Spleen (tissue), 11 donors: ENCODE results near the gene GKN2. TPM values are rescaled to one million over a fixed set of nuclear protein-coding genes. Genes with fewer than 3 reads are reported as not detected.

ENCODE experiments used
- DNase-seq: peaks from one replicate; pipeline ENCODE4 v3.0.0-alpha.2; 2020
- H3K27ac ChIP-seq, 8 donors: fragments of 200-600 bp; sonication (generic) in 7 of 8; 1 replicate in 4 of 8; 2 replicates in 4 of 8; pipeline versions ENCODE4 v1.5.0 to v1.8.0; 2016 to 2021; ENCODE audit warnings: inconsistent platforms in 4 of 8, mild to moderate bottlenecking in 4 of 8, moderate library complexity in 1 of 8
- H3K27me3 ChIP-seq, 7 donors: fragments of 200-600 bp; sonication (generic) in 6 of 7; replicated peaks in 1 of 7; 1 replicate in 4 of 7; 2 replicates in 3 of 7; pipeline versions ENCODE4 v1.5.0 to v1.8.0; 2016 to 2021; ENCODE audit warnings: inconsistent platforms in 3 of 7, mild to moderate bottlenecking in 1 of 7
- H3K36me3 ChIP-seq, 6 donors: fragments of 200-600 bp; sonication (generic) in 5 of 6; 1 replicate in 4 of 6; 2 replicates in 2 of 6; pipeline versions ENCODE4 v1.5.0 to v1.8.0; 2016 to 2021; ENCODE audit warnings: inconsistent platforms in 2 of 6
- H3K4me1 ChIP-seq, 6 donors: fragments of 200-600 bp; sonication (generic) in 5 of 6; 1 replicate in 3 of 6; 2 replicates in 3 of 6; pipeline versions ENCODE4 v1.5.0 to v1.8.0; 2016 to 2021; ENCODE audit warnings: inconsistent platforms in 3 of 6
- H3K4me3 ChIP-seq, 8 donors: fragments of 200-600 bp; sonication (generic) in 7 of 8; 1 replicate in 4 of 8; 2 replicates in 4 of 8; pipeline versions ENCODE4 v1.5.0 to v1.8.0; 2016 to 2021; ENCODE audit warnings: inconsistent platforms in 4 of 8, mild to moderate bottlenecking in 4 of 8, moderate library complexity in 2 of 8
- H3K9me3 ChIP-seq, 8 donors: fragments of 200-600 bp; sonication (generic) in 7 of 8; 1 replicate in 4 of 8; 2 replicates in 4 of 8; pipeline versions ENCODE4 v1.5.0 to v1.8.0; 2016 to 2021; ENCODE audit warnings: inconsistent platforms in 4 of 8
- POLR2A ChIP-seq, 3 donors: fragments of 450-650 bp; IDR thresholded peaks; one replicate each; pipeline ENCODE4 v1.5.1; 2017; ENCODE audit warnings: antibody characterized with exemption in 3 of 3, mild to moderate bottlenecking in 1 of 3
- POLR2AphosphoS5 ChIP-seq, 3 donors: sonication (generic); formaldehyde crosslinking; IDR thresholded peaks; one replicate each; pipeline ENCODE4 v1.5.1; 2017; ENCODE audit warnings: antibody characterized with exemption in 3 of 3
- WGBS, 5 donors: extraction: QIAGEN DNeasy Blood & Tissue Kit in 3 of 5; methylation state at CpG; one replicate each; pipeline versions ENCODE4 v1.1.5 to v1.1.7; 2013 to 2018; 5-methylcytosine and 5-hydroxymethylcytosine counted together
- intact Hi-C: fragments of 100-400 bp; cut with DNase I; formaldehyde crosslinking; loops from one replicate; pipeline ENCODE4 v1.15.0; 2023; ENCODE audit warnings: low total_unique reads
- polyA plus RNA-seq, 3 donors: library from polyadenylated mRNA; stranded (reverse); fragments of 200-250 nt; gene quantifications; one replicate each; pipeline ENCODE4 v1.2.1, GENCODE V29; 2013
- total RNA-seq, 7 donors: library from RNA; depleted of rRNA in 3 of 7; stranded (reverse); fragments of >200 nt in 3 of 7; fragmentation: NEBNext Ultra II Directional in 4 of 7; extraction: Animal tissue kit (Norgen Biotek cat#: 25700) in 4 of 7; gene quantifications; one replicate each; pipeline versions ENCODE4 v1.1.0 to v1.2.1, GENCODE V29; 2016 to 2021
- TF ChIP-seq, protein P1 (sequence below), 11 experiments: fragments of 200-600 bp in 7 of 11; fragments of 450-650 bp in 4 of 11; sonication (generic) in 4 of 11; IDR thresholded peaks in 8 of 11; conservative IDR thresholded peaks in 3 of 11; 1 replicate in 7 of 11; 2 replicates in 4 of 11; pipeline versions ENCODE4 v1.4.0 to v1.8.0; 2016 to 2021; ENCODE audit warnings: antibody characterized with exemption in 11 of 11, inconsistent platforms in 4 of 11, mild to moderate bottlenecking in 1 of 11
- donor health status: healthy with polysubstance abuse.
- donor health status: DM: no; HTN: no; CAD: no; lungs with moderate emphysema.
- donor health status: DM: no; HTN: no; CAD: no.
- donor health status: Bipolar disorder and iron deficiency.
- donor health status: healthy.
- donor health status: DM: no; HTN: no; CAD: no.
- donor health status: DM: yes; HTN: yes; CAD: no.

The GKN2 gene
- total and polyA plus RNA-seq, 10 donors, result 0.12 to 0.26 TPM; not detected in 8

DNA sequence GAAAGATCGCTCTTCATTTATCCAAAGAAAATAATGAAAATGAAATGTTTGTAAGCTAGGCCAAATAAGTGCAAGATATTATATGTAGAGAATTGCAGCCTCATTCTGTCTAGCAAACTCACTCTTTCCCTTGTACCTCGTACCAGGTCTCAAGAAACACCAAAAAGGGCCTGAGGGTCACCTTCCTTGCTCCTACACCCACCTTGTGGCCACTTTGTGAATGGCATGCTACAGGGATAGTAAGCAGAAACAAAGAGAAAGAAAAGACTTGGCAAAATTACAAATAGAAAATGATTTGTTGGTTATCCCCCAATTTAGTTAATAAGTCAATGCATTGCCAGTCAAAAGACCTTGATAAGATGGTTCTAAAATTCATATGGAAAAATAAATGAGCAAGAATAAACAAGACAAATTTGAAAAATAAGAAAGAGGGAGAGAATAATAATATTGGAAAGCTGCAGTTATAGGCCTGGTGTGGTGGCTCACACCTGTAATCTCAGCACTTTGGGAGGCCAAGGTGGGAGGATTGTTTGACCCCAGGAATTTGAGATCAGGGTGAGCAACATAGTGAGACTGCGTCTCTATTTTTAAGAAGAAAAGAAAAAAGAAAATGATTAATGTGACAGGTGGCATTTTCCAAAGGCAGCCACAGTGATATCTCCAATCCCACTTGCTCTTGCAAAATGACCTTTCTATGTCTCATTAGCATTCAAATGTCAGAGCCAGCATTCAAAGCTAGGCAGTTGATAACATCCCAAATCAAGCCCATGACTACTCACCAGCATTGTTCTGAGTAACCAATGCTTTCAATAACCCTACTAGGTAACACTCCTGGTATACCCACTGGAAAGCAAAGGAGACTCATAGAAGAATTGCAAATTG lies 42.7 kb downstream of the GKN2 start:
- H3K9me3 ChIP-seq, result no peaks in the 10 kb centered on the region
- no peaks in the 10 kb centered on the region for H3K27me3 ChIP-seq
- no peak for TF ChIP-seq POLR2A (IDR thresholded peaks at IDR 0.05)
- TF ChIP-seq, protein P1, sequence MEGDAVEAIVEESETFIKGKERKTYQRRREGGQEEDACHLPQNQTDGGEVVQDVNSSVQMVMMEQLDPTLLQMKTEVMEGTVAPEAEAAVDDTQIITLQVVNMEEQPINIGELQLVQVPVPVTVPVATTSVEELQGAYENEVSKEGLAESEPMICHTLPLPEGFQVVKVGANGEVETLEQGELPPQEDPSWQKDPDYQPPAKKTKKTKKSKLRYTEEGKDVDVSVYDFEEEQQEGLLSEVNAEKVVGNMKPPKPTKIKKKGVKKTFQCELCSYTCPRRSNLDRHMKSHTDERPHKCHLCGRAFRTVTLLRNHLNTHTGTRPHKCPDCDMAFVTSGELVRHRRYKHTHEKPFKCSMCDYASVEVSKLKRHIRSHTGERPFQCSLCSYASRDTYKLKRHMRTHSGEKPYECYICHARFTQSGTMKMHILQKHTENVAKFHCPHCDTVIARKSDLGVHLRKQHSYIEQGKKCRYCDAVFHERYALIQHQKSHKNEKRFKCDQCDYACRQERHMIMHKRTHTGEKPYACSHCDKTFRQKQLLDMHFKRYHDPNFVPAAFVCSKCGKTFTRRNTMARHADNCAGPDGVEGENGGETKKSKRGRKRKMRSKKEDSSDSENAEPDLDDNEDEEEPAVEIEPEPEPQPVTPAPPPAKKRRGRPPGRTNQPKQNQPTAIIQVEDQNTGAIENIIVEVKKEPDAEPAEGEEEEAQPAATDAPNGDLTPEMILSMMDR (IDR thresholded peaks at IDR 0.05 in 8 of 11, conservative IDR thresholded peaks at IDR 0.05 in 3 of 11), result peak; percentile 80 to 96 (median 93)
- TF ChIP-seq POLR2AphosphoS5 (IDR thresholded peaks at IDR 0.05), result no peak
- no peaks in the 10 kb centered on the region for H3K36me3 ChIP-seq
- H3K27ac ChIP-seq, result peak overlapping the region in 2 of 8 donors; percentile 83 to 86
- intact Hi-C loops, result loop anchor here (10.0 kb wide), 2 partner anchors 65 to 445 kb away; partner anchors contain the start of genes APLF and FBXO48
- 65 to 69% (median 67%) methylated on average over 3 of the region's 3 CpGs for WGBS, 5 donors
- peaks cover 14 to 57% (median 37%) of the 10 kb centered on the region in 6 donors for H3K4me1 ChIP-seq
- no peak overlapping the region for H3K4me3 ChIP-seq
- DNase-seq, result peak; percentile 82

DNA sequence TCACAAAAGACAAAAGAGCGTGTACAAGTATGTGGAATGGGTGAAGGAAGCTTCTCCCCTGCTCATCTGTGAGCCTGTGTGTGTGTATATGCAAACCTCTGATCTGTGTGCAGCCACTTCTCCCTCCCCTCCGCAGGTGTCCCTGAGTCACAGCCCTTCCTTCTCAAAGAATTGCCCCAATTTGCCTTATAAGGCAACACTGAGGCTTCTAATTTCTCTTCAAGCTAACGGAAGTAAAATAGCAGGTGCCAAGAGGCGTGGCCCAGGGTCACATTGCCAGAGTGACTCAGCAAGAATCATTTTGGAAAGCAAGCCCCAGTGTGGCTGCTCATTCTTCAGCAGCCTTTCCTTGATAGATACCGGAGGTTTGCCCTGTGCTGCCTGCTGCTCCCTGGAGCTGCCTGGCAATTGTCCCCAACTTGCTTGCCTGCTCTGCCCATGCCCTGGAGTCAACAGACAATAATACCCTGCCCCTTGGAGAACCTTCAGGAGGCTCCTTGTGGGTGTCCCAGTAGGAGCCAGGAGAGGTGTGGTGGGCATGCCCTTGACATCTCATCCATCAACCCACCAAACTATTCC lies 44.2 kb downstream of the GKN2 start:
- H3K4me1 ChIP-seq, result peaks cover 14 to 57% (median 37%) of the 10 kb centered on the region in 6 donors
- H3K4me3 ChIP-seq, result no peak overlapping the region
- no peaks in the 10 kb centered on the region for H3K36me3 ChIP-seq
- no peaks in the 10 kb centered on the region for H3K9me3 ChIP-seq
- WGBS, 5 donors, result 9 to 19% (median 15%) methylated on average over 5 of the region's 5 CpGs
- peak; percentile 92 for DNase-seq
- H3K27me3 ChIP-seq, result no peaks in the 10 kb centered on the region
- peak overlapping the region; percentile 56 to 86 (median 68) for H3K27ac ChIP-seq
- intact Hi-C loops, result loop anchor here (10.0 kb wide), 1 partner anchor 64 kb away; no protein-coding TSS in a partner anchor
- no peak for TF ChIP-seq POLR2A (IDR thresholded peaks at IDR 0.05)
- TF ChIP-seq, protein P1 (IDR thresholded peaks at IDR 0.05 in 8 of 11, conservative IDR thresholded peaks at IDR 0.05 in 3 of 11), result peak in 1 of 11 experiments; percentile 23
- TF ChIP-seq POLR2AphosphoS5 (IDR thresholded peaks at IDR 0.05), result peak in 2 of 3 donors; percentile 50 to 87

DNA sequence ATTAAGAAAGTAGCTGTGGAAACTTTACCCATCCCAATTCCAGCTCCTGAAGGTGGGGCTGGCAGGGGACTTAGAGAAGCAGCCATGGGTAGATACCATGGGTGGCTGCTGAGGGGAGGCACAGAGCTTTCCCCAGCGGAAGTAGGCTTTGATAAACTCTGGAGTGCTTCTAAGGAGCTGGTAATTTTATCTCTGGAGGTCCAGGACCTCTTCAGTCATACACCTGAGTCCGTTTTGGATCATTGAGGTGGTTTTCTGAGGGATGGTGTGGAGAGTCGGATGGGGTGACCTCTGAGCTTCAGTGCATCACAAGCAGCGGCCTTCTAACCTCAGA lies 44.8 kb downstream of the GKN2 start:
- Histone ChIP-seq H3K4me1 (peaks cover 14 to 53% (median 37%) of the 10 kb centered on the region in 6 donors), H3K27me3 (no peaks in the 10 kb centered on the region), H3K9me3 (no peaks in the 10 kb centered on the region), H3K27ac (peak overlapping the region; percentile 30 to 86 (median 68)), H3K4me3 (no peak overlapping the region), H3K36me3 (no peaks in the 10 kb centered on the region)
- intact Hi-C loops, result loop anchor here (10.0 kb wide), 1 partner anchor 63 kb away; no protein-coding TSS in a partner anchor
- no peak for TF ChIP-seq POLR2A (IDR thresholded peaks at IDR 0.05)
- TF ChIP-seq POLR2AphosphoS5 (IDR thresholded peaks at IDR 0.05), result no peak
- TF ChIP-seq, protein P1 (IDR thresholded peaks at IDR 0.05 in 8 of 11, conservative IDR thresholded peaks at IDR 0.05 in 3 of 11), result no peak
- DNase-seq, result no peak
- 51 to 74% (median 62%) methylated on average over 4 of the region's 4 CpGs for WGBS, 5 donors
